ENCODE measurements around the gene PIGS.
"Not testable (repeated sequence)": the region's sequence is repeated elsewhere in the genome, so short reads cannot be mapped to it uniquely, and the experiment has no call there.

The PIGS gene

GRCh38 chr17:28571361-28572122 lies at the start of gene PIGS:
PIGS (minus strand) TSS chr17:28571524; CDS start chr17:28571496, 28 bp downstream.
- peak; percentile 37 for DNase-seq (ENCODE audit: low read depth, low spot score)
- H3K27ac ChIP-seq = no peak within 1 kb of the TSS

DNA sequence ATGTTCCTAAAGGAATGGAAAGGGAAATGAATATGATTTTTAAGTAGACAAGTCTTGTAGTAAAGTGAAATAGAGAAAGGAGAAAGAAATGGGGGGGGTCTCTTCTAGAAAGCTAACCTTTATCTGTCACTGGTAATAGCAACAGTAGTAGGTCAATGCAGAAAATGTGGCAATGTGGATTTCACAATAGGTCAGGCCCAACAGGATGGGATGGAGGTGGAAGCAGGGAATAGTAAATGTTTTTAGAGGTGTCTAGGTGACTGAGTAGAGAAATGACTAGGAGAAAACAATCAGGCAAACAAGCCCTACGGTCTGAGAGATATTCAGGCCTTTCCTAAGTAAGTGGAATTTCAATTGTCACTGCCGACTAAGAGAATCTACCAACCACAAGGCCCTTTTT lies 48.7 kb upstream of the PIGS start:
- no peak for DNase-seq (ENCODE audit: low read depth, low spot score)
- H3K27ac ChIP-seq = no peak overlapping the region

DNA sequence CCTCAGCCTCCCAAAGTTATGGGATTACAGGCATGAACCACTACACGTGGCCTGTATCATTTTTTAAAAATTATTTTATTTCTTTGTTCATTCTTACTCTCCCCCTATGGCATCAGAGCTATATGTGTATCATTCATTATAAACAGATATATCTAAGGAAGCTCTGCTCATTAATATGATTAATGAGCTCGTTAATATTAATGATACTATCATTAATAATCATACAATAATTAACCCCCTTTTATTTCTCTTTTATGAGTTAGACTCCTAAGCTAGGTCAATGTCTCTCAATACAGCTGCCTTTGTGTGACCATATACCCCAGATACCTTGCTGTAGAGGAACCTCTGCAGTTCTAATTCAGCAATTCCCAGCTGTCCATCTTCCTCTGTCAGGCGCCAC lies 47.1 kb upstream of the PIGS start:
- DNase-seq (ENCODE audit: low read depth, low spot score) = no peak
- H3K27ac ChIP-seq = no peak overlapping the region

GRCh38 chr17:28616281-28616680 lies 45.0 kb upstream of the PIGS start:
- no peak for DNase-seq (ENCODE audit: low read depth, low spot score)

DNA sequence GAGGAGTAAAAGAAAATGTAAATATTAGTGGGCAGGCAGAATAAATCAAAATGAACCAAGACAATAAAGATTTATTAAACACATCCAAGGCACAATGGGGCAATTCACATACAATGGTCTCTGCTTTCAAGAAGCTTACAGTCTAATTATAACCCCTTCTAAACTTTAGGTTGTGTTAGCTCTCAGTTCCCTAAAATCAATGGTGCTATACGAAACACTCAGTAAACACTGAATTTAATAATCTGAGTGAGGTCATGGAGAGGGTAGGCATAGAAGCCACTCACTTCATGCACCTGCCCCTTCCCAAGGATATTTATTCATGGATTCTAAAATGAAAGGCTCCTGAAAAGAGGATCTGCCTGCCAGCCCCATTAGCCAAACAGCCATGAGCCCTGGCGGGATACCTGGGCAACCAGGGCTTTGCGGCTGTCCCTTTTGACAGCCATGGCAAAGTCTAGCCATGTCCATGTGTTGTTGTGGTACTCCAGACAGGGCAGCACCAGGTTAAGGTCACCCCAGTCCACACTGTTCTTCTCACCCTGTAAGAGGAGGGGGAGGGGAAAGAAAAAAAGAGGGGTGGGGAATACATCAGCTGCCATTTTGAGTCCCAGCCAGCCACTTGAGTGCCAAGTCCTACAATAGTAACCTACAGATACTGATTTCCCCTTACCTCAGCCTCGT lies 44.1 kb upstream of the PIGS start:
- H3K27ac ChIP-seq = no peak overlapping the region
- DNase-seq (ENCODE audit: low read depth, low spot score) = no peak

More at GRCh38 chr17:28616281-28616680, 45.0 kb upstream of the PIGS start:
- no peak overlapping the region for H3K27ac ChIP-seq

DNA sequence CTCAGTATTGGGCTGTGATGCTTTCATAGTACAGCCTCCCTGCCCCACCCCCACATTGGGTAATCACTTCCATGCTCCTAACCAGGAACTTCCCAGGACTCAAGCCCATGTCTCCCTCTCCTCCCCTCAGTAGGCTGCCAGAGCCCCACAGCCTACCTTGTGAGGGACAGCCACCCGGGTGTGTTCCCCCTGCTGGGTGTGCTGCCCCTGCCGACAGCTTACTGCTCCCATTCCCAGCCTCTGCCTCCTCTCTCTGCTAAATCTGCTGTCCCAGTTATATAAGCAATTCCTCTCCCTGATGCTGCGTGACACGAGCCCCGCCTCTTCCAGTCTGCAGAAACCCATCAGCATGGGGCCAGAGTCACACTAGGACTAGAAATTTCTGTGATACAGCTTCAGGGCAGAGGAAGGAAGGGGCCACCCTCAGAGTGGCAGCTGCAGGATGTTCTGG lies 42.6 kb upstream of the PIGS start, which contains the start of gene RSKR:
TSS of gene RSKR (minus strand) at position 255 of the 451 bp plus-strand sequence. CDS start at position 231, 24 bp downstream.
- no peak within 1 kb of the TSS for H3K27ac ChIP-seq
- no peak for DNase-seq (ENCODE audit: low read depth, low spot score)

DNA sequence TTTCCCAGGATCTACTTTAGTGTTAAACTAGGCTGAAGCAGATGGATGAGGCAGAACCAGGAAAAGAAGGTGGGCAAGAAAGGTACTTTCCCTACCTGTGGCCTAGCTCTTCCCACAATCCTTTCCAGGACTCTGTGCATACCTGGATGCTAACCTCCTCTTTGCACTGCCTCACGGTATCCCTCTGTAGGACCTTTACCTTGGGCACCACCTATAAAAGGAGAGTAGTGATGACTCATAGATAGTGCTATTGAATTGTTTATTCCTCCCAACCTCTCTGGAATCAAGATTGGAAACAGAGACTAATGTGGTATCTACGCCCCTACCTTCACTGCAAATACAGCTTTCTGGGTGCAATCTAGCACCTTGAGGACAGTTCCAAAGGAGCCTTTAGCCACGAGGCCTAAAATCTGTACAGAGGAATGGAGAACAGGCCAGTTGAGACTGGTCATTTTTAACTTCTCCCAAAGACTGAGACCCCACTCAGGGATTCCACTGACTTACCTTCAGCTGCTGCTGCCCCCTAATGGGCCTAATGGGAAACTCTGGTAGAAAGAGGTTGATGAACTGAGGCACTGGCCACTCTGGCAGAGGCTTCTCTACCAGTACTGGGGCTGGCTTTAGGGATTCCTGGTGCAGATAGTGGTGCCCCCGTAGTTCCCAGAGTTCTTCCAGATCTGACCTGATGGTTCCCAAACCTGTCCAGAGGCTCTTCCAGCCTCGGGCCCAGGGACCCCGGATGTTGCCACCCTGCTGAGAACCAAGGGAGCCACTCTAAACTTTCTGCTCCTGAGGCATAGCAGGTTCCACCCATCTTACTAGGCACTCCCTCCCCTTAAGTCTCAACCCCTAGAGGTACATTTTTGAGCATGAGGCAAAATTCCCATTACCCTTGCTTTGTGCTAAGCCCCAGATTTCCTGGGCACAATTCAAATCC lies 41.9 kb upstream of the PIGS start:
- no peak overlapping the region for H3K27ac ChIP-seq

GRCh38 chr17:28612531-28612930 lies 41.2 kb upstream of the PIGS start:
- H3K27ac ChIP-seq = no peak overlapping the region
- DNase-seq (ENCODE audit: low read depth, low spot score) = no peak

More for the DNA sequence above, 41.9 kb upstream of the PIGS start:
- DNase-seq (ENCODE audit: low read depth, low spot score) = no peak

DNA sequence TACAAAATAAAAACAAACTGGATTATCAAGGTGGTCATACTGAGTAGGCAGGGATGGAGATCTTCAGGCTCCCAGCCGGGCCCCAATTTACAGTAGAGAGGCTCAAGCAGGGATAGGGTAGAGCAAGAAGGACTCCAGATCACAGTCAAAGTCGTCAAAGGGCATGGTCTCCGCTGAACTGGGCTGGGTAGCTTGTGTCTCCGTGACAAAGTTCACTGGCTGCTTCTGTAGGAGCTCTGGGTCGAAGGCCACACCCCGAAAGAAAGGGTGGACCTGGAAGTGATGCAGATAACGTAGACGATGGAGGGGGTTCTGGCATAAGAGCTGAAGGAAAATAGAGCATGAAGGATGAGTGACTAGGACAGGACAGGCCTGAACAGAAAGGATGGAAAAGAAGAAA lies 39.1 kb upstream of the PIGS start:
- no peak for DNase-seq (ENCODE audit: low read depth, low spot score)
- no peak overlapping the region for H3K27ac ChIP-seq

GRCh38 chr17:28604031-28604430 lies 32.7 kb upstream of the PIGS start:
- DNase-seq (ENCODE audit: low read depth, low spot score); H3K27ac ChIP-seq: not testable (repeated sequence)

- H3K27ac ChIP-seq = peak overlapping the region; percentile 86
- DNase-seq (ENCODE audit: low read depth, low spot score) = peak; percentile 68
Observed at GRCh38 chr17:28599311-28600184, 28.2 kb upstream of the PIGS start.

GRCh38 chr17:28598799-28599310 lies 27.5 kb upstream of the PIGS start, which contains the start of gene SPAG5:
SPAG5 (minus strand) TSS chr17:28599025; CDS start chr17:28598946, 79 bp downstream.
- peak within 1 kb of the TSS; percentile 86 for H3K27ac ChIP-seq
- peak; percentile 29 for DNase-seq (ENCODE audit: low read depth, low spot score)

GRCh38 chr17:28598389-28598788 lies 27.1 kb upstream of the PIGS start:
- DNase-seq (ENCODE audit: low read depth, low spot score) = no peak
- no peak overlapping the region for H3K27ac ChIP-seq

DNA sequence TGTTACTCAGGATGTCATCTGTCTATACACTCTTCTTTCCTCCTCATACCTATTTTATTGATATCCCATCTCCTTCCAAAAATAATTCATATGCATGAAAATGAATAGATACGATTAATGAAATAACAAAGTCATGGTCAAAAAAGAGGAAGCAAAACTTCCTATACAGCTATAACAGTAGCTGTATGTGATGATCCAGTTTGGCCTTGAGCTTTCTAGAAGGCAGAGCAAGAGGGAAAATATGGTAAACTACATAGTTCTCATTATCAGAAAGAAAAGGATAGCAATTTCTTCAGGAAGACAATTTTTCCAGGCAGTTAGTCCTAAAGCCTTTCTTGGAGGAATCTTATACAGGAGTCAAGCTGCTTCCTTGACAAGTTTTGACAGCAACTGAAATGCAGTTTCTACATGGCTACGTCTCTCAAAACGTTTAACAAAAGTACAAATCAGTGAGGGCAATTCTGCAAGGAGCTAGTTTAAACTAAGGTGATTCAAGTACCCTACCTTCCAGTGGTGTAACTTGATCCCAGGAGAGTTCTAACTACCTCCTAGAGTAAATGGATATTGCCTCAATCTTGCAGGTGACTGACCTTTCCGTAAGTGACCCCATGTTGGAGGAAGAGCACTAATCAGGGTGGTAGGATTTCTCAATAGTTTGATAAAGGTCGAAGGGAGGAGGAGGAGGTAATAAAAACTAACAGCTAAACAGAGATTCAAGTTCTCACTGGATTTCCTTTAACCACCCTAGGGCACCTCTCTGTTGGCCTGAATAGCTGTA lies 26.5 kb upstream of the PIGS start:
- DNase-seq (ENCODE audit: low read depth, low spot score) = no peak
- no peak overlapping the region for H3K27ac ChIP-seq

DNA sequence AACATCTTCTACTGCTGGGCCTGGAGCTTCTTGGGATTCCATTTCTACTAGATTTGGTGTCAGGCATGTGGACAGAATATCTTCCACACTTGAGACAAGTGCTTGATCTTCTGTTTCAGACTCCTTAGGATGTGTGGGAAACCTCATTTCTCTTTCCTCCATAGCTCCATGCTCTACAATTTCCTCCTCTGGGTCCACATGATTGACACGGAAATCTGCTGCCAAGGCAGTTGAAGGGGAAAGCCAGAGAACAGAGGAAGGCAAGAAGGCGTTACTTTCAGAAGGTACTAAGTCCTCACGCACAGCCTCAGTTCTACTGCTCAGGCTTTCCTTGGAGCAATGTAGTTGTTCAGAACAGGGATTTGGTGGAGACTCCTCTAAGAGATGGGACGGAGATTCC lies 20.9 kb upstream of the PIGS start:
- DNase-seq (ENCODE audit: low read depth, low spot score) = no peak
- no peak overlapping the region for H3K27ac ChIP-seq

DNA sequence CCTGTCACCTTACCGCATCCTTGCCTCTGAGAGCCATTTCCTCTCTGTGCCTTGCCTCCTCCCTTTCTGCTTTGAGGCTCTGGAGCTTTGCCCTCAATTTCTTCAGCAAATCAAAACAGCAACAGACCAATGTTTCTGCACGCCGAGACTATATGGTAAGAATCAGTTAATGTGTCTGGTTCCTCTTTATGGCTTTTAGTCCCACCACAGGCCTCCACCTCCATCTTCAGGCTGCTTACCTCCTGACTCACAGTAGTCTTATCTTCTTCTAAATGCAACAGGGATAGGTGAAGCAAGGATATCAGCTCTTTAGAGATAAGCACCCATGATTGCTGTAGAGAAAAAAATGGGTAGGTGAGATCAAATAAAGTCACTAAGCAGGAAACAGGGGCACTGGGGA lies 14.5 kb upstream of the PIGS start:
- no peak for DNase-seq (ENCODE audit: low read depth, low spot score)
- no peak overlapping the region for H3K27ac ChIP-seq

DNA sequence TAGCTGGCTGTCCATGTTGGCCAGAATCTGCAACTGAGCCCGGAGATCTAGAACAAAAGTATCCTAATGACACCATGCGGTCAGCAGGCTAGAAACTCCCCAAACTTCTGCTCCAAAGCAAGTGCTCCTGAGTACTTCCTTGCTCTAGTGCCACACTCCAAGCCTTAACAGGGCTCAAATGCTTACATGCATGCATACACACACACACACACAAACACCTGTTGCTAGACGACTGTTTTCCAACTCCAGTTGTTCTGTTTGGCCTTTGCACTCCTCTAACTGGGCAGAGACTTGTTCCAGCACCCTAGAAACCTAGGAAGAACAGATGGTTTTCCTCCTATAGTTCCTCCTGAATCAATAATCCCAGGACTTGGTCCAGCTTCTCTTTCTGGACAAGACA lies 13.1 kb upstream of the PIGS start:
- no peak for DNase-seq (ENCODE audit: low read depth, low spot score)
- H3K27ac ChIP-seq = no peak overlapping the region

GRCh38 chr17:28582513-28582912 lies 11.2 kb upstream of the PIGS start:
- DNase-seq (ENCODE audit: low read depth, low spot score) = no peak
- no peak overlapping the region for H3K27ac ChIP-seq
